Activated naive CD8-positive, alpha-beta T cell (primary cell): Measurements from ENCODE around the gene P2RX3.
"Not testable (repeated sequence)": the region's sequence is repeated elsewhere in the genome, so short reads cannot be mapped to it uniquely, and the experiment has no call there.

Source experiments
- H3K27ac Mint-ChIP-seq: one replicate; pipeline ENCODE4 v1.8.0; 2021; ENCODE audit warnings: mixed read lengths
- H3K27me3 Mint-ChIP-seq: one replicate; pipeline ENCODE4 v1.8.0; 2021; ENCODE audit warnings: mixed read lengths
- H3K36me3 Mint-ChIP-seq: one replicate; pipeline ENCODE4 v1.8.0; 2021; ENCODE audit warnings: mixed read lengths
- H3K4me1 Mint-ChIP-seq: one replicate; pipeline ENCODE4 v1.8.0; 2021; ENCODE audit warnings: low read depth, mixed read lengths
- H3K4me3 Mint-ChIP-seq: one replicate; pipeline ENCODE4 v1.8.0; 2021; ENCODE audit warnings: mild to moderate bottlenecking, mixed read lengths
- H3K9me3 Mint-ChIP-seq: one replicate; pipeline ENCODE4 v1.8.0; 2021; ENCODE audit warnings: low read depth, mixed read lengths

The P2RX3 gene

GRCh38 chr11:57330029-57330428, 8.1 kb upstream of the P2RX3 start:
- H3K27me3 Mint-ChIP-seq: no peaks in the 10 kb centered on the region
- H3K36me3 Mint-ChIP-seq: peaks cover 39% of the 10 kb centered on the region
- peaks cover 60% of the 10 kb centered on the region for H3K4me1 Mint-ChIP-seq
- H3K4me3 Mint-ChIP-seq: no peak overlapping the region
- H3K27ac Mint-ChIP-seq: peak overlapping the region; percentile 82
- no peaks in the 10 kb centered on the region for H3K9me3 Mint-ChIP-seq

- Mint-ChIP-seq H3K36me3 (peaks cover 32% of the 10 kb centered on the region), H3K27me3 (no peaks in the 10 kb centered on the region), H3K27ac (no peak overlapping the region), H3K4me1 (peaks cover 54% of the 10 kb centered on the region), H3K9me3 (no peaks in the 10 kb centered on the region), H3K4me3 (no peak overlapping the region)
Observed at GRCh38 chr11:57331720-57332119, 6.4 kb upstream of the P2RX3 start.

DNA sequence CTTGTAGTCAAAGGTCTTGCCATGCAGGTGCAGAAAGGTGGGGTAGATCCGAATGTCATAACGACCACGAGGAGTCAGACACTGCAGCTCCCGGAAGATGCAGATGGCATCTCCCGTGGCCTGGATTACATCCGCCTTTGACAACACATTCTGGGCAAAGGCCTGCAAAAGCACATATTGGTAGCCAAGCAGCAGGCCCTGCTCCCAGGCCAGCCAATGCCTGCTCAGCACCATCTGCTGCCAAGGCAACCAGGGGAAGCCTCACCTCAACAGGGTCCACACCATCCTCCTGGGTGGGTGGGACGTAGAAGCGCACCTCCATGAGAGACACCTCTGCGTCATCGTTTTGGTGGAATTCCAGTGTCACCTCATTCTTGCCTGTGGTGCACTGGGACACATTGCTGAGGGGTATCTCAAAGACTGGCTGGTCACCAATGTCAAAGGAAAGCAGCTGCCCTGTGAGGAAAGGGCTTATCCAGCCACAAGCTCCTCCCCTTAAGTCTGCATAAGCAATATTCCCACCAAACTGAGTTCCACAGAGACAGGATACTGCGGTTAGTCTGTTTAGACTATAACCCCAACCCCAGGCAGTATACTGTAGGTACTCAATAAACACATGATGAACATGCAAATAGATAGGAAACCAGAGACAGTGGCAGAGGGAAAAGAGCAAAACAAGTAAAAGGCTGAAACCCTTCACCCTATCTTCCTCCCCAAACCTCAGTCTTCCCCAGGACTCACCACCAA, 5.3 kb upstream of the P2RX3 start:
- Mint-ChIP-seq H3K27me3 (no peaks in the 10 kb centered on the region), H3K27ac (no peak overlapping the region), H3K9me3 (no peaks in the 10 kb centered on the region), H3K4me3 (no peak overlapping the region), H3K36me3 (peaks cover 23% of the 10 kb centered on the region), H3K4me1 (peaks cover 48% of the 10 kb centered on the region)

- Mint-ChIP-seq H3K9me3 (no peaks in the 10 kb centered on the region), H3K4me3 (peak overlapping the region; percentile 99), H3K4me1 (peaks cover 42% of the 10 kb centered on the region), H3K36me3 (peaks cover 15% of the 10 kb centered on the region), H3K27ac (peak overlapping the region; percentile 96), H3K27me3 (no peaks in the 10 kb centered on the region)
Observed at GRCh38 chr11:57335023-57335342, 3.2 kb upstream of the P2RX3 start.

- Mint-ChIP-seq H3K9me3 (no peaks in the 10 kb centered on the region), H3K36me3 (peaks cover 12% of the 10 kb centered on the region), H3K4me3 (peak within 1 kb of the TSS; percentile 99), H3K27me3 (no peaks in the 10 kb centered on the region), H3K27ac (peak within 1 kb of the TSS; percentile 99), H3K4me1 (peaks cover 37% of the 10 kb centered on the region)
Observed at GRCh38 chr11:57335343-57336110, 2.6 kb upstream of the P2RX3 start, which contains the start of gene SSRP1. SSRP1 (minus strand) TSS chr11:57335892; CDS start chr11:57335121, 771 bp downstream.

GRCh38 chr11:57336111-57336666, 2.0 kb upstream of the P2RX3 start:
- peaks cover 7% of the 10 kb centered on the region for H3K36me3 Mint-ChIP-seq
- H3K27ac Mint-ChIP-seq: peak overlapping the region; percentile 99

DNA sequence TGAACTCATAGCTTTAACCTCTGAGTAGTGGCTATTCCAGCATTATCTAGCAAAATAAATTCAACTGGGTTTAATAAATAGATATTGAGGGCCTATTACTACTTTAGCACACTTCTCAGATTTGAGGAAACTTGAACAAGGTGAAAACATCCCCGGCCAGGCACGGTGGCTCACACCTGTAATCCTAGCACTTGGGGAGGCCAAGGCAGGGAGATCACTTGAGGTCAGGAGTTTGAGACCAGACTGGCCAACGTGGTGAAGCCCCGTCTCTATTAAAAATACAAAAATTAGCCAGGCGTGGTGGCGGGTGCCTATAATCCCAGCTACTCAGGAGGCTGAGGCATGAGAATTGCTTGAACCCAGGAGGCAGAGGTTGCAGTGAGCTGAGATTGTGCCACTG, 1.3 kb upstream of the P2RX3 start:
- peak overlapping the region; percentile 99 for H3K4me3 Mint-ChIP-seq
- not testable (repeated sequence) for H3K9me3 Mint-ChIP-seq
- peak overlapping the region; percentile 99 for H3K27ac Mint-ChIP-seq

More at GRCh38 chr11:57336111-57336666, 2.0 kb upstream of the P2RX3 start:
- peaks cover 2% of the 10 kb centered on the region for H3K27me3 Mint-ChIP-seq
- H3K9me3 Mint-ChIP-seq: no peaks in the 10 kb centered on the region
- H3K4me3 Mint-ChIP-seq: peak overlapping the region; percentile 99
- peaks cover 31% of the 10 kb centered on the region for H3K4me1 Mint-ChIP-seq

GRCh38 chr11:57339328-57339727, 1.2 kb downstream of the P2RX3 start:
- Mint-ChIP-seq H3K4me1 (peaks cover 19% of the 10 kb centered on the region), H3K9me3 (no peaks in the 10 kb centered on the region), H3K4me3 (no peak overlapping the region), H3K36me3 (peaks cover 2% of the 10 kb centered on the region), H3K27ac (no peak overlapping the region), H3K27me3 (peaks cover 2% of the 10 kb centered on the region)

More for the DNA sequence above, 1.3 kb upstream of the P2RX3 start:
- not testable (repeated sequence) for H3K36me3 Mint-ChIP-seq, H3K27me3 Mint-ChIP-seq
- H3K4me1 Mint-ChIP-seq: peaks cover 31% of the 10 kb centered on the region

DNA sequence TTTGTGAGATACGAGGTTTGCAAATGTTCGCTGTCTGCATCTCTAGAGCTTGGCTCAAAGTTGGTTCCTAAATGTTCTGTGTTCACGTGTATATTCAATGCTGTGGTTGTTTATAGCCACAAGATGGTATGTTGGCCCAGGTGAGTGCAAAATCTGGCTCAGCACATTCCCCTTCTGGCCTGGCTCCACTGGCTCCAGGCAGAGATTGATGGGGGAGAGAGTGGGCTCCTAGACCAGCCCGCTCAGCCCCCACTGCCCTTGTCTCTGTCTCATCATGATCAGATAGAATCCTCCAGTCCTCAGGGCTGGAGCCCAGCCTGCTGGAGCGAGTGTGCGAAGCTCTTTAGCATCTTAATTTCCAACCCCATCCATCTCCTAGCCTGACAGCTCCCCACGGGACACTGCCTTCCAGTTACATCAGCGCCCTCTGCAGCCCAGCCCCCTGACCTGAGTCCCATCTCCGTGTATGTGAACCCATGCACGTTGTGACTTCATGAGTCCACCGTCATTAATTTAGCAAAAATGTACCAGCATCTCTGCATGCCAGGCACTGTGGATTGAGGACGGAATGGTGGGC, 2.0 kb downstream of the P2RX3 start:
- Mint-ChIP-seq H3K9me3 (no peaks in the 10 kb centered on the region), H3K36me3 (no peaks in the 10 kb centered on the region), H3K4me3 (no peak overlapping the region), H3K27me3 (peaks cover 2% of the 10 kb centered on the region), H3K4me1 (peaks cover 12% of the 10 kb centered on the region), H3K27ac (no peak overlapping the region)

GRCh38 chr11:57341250-57341808, 3.2 kb downstream of the P2RX3 start:
- Mint-ChIP-seq H3K4me1 (peaks cover 5% of the 10 kb centered on the region), H3K36me3 (no peaks in the 10 kb centered on the region), H3K4me3 (no peak overlapping the region), H3K27ac (no peak overlapping the region), H3K27me3 (peaks cover 2% of the 10 kb centered on the region), H3K9me3 (no peaks in the 10 kb centered on the region)

DNA sequence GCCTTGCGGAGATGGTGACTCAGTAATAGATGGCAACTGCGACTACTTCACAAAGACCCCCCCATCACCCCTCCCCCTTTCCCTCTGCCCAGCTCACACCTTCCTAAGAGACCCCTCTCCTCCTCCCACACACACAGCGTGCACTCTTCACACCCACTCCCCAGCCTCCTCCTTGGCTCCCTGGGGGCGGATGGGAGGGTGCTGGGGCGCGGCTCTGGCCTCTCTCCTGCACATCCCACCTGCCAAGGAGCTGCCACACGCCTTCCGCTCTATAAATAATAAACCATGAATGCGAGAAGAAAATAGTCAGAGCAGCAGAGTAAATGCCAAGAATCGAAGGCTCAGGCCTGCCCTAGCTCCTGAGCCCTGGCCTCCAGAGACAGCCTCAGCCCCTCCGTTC, 4.5 kb downstream of the P2RX3 start:
- H3K9me3 Mint-ChIP-seq: no peaks in the 10 kb centered on the region
- no peak overlapping the region for H3K4me3 Mint-ChIP-seq
- no peak overlapping the region for H3K27ac Mint-ChIP-seq
- peaks cover 2% of the 10 kb centered on the region for H3K27me3 Mint-ChIP-seq
- no peaks in the 10 kb centered on the region for H3K36me3 Mint-ChIP-seq
- H3K4me1 Mint-ChIP-seq: no peaks in the 10 kb centered on the region

DNA sequence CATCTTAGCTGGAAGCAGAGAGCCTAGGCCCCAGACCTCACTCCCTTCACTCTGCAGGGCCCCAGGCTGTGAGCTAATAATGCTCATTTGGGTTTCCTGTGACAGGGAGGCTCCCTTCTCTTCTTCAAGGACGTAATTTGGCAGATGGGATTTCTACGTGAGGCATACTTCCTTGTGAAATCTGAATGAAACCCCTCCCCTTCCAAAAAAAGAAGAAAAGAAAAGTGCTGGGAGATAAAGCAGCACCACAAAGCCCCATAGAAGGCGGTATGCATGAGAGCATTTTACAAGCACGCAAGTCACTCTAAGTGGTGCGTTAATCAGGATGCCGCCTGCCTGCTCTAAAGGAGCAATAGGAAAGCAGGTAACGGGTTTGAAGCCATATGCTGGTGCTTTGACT, 5.7 kb downstream of the P2RX3 start:
- H3K36me3 Mint-ChIP-seq: no peaks in the 10 kb centered on the region
- H3K9me3 Mint-ChIP-seq: no peaks in the 10 kb centered on the region
- no peak overlapping the region for H3K27ac Mint-ChIP-seq
- peaks cover 2% of the 10 kb centered on the region for H3K27me3 Mint-ChIP-seq
- H3K4me3 Mint-ChIP-seq: no peak overlapping the region
- no peaks in the 10 kb centered on the region for H3K4me1 Mint-ChIP-seq

DNA sequence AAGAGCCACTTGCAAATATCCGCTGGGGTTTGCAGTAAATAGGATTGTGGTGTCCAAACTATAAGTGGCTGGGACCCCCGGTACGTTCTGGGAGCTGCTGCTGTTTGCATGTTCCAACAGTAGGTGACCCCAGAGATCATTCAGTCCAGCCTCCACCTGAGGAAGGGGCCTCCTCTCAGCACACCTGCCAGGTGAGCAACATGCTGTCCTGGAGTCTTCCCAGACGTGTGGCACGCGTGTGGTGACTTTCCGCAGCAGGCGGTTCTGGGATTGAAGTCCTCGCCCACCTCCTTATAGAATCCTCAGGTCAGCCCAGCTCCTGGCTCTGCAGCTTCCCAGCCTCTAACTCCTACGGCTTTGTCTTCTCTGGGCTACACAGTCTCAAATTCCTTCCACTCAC, 6.7 kb downstream of the P2RX3 start:
- no peaks in the 10 kb centered on the region for H3K4me1 Mint-ChIP-seq
- H3K27me3 Mint-ChIP-seq: peaks cover 2% of the 10 kb centered on the region
- no peaks in the 10 kb centered on the region for H3K36me3 Mint-ChIP-seq
- no peaks in the 10 kb centered on the region for H3K9me3 Mint-ChIP-seq
- no peak overlapping the region for H3K27ac Mint-ChIP-seq
- H3K4me3 Mint-ChIP-seq: no peak overlapping the region

- Mint-ChIP-seq H3K27ac (no peak overlapping the region), H3K27me3 (peaks cover 3% of the 10 kb centered on the region), H3K9me3 (no peaks in the 10 kb centered on the region), H3K36me3 (no peaks in the 10 kb centered on the region), H3K4me1 (peaks cover 2% of the 10 kb centered on the region), H3K4me3 (no peak overlapping the region)
Observed at GRCh38 chr11:57345555-57346211, 7.5 kb downstream of the P2RX3 start.
